ENCODE data around the gene FTCD.
"Not testable (repeated sequence)": the region's sequence is repeated elsewhere in the genome, so short reads cannot be mapped to it uniquely, and the experiment has no call there.

The FTCD gene

DNA sequence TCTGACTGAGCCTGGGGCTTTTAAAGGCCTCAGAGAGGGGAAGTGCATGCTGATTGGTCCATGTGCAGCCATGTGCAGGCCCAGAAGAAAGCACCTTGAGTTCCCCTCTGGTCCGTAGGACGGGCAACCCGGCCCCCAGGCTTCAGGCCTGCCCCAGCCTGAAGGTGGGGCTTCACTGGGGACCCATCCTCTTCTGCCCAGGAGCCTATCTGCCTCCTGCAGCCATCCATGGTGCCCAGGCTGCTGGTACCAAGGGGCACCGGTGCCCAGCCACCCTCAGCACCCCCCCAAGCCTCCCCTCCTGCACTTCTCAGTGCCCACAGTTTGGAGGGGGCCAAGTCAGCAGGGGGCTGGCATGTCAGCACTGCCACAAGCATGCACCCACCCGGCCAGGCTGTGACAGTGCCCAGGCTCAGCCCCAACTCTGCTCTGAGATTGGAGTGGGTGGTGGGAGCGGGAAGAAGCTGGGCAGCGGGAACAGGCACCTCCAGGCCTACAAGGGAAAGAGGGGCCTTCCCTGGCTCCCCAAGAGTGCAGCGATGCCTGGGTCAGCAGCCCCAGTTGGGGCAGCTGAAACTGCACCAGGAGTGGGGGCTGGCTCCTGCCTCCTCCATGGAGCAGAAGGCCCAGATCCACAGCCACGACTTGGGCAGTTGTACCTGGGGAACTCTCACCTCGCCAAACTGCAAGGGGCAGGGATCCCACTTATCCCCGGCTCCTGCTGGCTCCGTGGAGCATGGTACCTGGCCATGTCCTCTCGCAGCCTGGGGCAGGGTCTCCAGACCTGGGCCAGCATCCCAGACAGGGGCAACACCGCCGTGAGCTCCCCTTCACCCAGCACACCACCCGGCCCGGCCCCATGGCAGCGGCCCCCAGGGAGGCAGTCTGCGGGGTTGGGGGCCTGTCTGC, 45.8 kb downstream of the FTCD start:
- FAIRE-seq: no peak

DNA sequence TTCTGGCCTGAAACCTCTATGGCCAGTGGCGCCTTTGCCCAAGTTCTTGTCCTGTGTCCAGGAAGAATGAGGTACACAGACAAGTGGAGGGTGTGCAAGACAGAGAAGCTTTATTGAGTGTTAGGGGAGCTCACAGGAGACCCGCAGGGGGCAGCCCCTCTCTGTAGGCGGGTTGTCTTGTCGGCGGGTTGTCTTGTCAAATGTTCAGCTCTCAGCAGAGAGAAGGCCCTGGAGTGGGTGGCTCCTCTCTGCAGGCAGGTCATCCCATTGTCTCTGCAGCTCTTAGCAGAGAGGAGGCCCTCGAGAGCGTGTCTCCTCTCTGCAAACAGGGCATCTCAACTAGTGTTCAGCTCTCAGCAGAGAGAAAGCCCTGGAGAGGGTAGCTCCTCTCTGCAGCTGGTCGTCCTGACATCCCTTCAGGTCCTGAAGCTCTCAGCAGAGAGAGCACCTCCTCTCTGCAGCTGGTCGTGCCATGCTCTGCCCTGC, 46.5 kb downstream of the FTCD start:
- no peak for FAIRE-seq

DNA sequence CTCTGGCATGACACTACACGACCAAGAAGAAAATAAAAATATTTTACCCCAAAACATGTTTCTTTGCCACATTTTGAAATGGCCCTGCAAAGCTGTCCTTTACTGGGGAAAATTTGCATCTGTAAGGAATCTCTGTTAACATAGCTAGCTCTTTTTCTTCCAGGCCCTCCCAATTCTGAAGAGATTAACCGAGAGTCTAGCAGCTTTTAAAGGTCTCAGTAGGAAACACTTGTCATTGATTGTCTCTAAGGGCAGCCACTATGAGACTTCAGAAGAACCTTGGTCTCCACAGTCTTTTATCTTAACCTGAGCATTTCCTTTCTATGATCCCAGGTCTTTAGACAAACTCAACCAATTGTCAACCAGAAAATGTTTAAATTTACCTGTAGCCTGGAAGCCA, 48.0 kb downstream of the FTCD start:
- not testable (repeated sequence) for FAIRE-seq

DNA sequence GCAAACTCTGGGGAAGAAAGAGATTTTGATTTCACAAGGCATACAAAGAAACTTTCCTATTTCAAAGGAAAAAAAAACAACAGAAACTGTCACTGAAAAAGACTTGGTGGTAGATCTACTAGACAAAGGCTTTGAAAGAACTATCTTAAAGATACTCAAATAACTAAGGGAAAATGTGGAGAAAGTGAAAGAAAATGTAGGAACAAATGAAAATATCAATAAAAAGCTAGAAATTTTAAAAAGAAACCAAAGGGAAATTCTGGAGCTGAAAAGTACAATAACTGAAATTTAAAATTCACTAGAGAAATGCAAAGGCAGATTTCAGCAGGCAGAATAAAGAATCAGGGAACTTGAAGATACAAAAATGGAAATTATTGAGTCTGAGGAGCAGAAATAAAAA, 51.3 kb downstream of the FTCD start:
- no peak for FAIRE-seq

DNA sequence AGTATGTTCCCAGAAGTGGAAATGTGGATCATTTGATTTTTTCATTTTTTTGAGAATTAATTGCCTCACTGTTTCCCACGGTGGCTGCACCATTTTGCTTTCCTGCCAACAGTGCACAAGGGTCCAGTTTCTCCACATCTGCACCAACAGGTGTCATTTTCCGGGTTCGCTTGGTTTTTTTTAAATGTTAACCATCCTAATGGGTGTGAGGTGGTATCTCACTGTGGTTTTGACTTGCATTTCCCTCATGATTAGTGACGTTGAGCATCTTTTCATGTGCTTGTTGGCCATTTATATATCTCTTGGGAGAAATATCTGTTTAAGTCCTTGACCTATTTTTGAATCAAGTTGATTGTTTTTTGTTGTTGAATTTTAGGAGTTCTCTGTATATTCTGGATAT, 54.5 kb downstream of the FTCD start:
- FAIRE-seq: no peak

DNA sequence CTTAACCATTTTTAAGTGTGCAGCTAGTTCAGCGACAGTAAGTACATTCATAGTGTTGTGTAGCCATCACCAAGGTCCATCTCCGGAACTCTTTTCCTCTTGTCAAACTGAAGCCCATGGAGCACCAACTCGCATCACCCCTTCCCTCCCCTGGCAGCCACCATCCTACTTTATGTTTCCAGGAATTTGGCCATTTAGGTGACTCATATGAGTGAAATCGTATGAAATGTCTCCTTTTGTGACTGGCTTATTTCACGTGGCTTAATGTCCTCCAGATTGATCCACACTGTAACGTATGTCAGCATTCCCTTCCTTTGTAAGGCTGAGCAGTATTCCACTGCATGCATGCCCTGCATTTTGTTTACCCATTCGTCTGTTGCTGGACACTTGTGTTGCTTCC, 55.0 kb downstream of the FTCD start:
- no peak for FAIRE-seq

DNA sequence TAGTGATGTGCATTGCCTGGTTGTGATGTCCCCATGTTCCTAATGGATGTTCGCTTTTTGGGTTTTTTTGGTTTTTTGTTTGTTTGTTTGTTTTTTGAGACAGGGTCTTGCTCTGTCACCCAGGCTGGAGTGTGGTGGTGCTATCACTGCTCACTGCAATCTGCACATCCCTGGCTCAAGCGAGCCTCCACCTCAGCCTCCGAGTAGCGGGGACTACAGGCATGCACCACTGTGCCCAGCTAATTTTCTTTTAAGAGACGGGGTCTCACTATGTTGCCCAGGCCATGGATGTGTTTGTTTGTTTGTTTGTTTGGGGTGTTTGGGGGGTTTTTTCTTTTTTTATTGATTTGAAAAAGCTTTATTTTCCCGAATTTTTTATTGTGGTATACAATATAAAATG, 55.4 kb downstream of the FTCD start:
- no peak for FAIRE-seq

DNA sequence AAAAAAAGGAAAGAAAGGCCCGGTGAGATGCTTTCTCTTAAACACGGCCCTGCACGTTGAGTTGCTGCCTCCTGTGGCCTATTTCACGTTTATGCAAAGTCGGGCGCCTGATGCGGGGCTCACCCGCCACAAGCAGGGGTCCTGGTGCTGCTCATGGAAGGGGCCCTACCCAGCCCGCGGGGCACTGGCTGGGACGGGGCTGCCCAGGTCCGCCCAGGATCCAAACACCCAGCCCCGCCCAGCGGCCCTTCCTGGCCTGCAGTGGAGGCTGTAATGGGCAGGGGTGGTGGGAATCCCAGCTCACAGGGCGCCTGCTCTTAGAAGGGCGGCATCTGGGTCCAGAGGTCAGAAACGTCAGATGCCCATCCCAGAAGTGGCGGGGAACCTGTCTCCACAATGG, 55.9 kb downstream of the FTCD start:
- FAIRE-seq: no peak

DNA sequence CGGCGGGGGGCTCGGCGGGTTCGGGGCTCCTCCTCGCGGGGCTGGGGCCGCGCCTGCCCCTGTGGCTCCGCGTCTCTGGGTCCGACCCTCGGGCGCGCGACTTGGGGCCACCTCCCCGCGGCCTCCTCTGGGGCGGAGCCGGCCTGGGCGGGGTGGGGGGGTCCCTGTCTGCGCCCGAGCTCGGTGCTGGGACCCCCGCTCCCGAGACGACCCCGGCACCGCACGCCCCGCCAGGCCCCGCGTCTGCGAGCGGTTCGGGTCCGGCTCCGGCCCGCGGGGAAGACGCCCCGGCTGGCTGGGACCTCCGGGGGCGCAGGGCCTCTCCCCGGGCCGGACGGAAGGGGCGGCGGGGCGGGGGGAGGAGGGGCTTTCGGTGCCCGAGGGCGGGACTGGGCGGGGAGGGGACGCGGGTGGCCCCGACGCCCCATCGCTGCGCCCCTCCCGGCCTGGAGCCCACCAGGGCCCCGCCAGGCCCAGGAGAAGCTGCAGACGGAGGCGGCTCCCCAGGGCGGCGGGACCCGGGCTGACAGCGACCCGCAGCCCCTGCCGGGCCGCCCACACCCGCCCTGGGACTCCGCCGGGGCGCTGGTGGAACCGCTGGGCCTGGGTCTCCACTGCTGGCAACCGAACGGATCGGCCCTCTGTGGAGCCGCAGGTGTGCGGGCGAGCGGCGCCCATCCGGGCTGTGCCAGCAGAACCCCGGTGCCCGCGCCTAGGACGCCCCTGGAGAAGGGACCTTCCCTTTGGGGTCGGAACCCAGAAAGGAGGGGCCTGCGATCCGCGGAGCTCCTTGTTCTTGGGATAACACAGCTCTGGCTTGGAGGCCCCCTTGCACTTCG, 56.9 kb downstream of the FTCD start:
- FAIRE-seq: no peak

DNA sequence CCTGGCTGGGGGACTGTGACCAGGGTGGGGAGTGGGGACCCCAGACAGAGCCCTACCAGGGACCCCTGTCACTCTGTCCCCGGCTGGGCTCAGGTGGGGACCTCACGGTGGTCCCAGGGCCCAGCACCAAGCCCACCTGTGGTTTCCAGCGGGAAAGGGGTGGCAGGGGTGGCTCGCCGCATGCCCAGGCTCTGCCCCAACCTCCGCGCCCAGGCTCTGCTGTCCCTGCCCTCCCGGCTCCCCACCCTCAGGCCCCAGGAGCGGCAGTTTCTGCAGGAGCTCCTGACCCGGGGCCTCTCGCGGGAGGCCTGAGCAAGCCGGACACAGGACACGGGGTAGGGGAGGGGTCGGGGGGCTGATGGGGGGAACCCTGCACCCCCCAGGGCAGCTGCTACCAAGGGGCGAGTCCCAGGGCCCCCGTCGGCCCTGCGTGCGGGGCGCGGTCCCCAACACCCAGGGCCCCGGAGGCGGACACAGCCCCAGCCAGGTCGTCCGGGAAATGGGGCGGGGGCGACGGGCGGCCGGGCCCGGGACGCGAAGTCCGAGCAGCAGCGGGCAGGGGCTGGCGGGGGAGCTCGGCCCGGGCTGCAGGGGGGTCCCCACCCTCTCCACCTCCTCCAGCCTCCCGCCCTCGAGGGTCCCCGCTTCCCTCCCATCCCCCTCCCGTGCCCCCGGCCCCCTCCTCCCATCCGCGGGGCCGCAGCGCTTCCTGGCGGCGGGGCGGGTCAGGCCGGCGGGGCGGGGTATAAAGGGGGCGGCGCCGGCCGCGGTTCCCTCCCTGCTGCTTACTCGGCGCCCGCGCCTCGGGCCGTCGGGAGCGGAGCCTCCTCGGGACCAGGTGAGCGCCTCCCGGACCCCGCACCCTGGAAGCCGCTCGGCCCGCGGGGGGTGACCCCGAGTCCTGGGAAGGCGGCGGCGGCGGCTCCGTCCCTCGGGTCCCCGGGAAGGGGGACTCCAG, 57.8 kb downstream of the FTCD start, which contains the start of gene COL6A2:
Gene COL6A2 (plus strand): TSS at position 777 of the 958 bp plus-strand sequence.
- no peak for FAIRE-seq

DNA sequence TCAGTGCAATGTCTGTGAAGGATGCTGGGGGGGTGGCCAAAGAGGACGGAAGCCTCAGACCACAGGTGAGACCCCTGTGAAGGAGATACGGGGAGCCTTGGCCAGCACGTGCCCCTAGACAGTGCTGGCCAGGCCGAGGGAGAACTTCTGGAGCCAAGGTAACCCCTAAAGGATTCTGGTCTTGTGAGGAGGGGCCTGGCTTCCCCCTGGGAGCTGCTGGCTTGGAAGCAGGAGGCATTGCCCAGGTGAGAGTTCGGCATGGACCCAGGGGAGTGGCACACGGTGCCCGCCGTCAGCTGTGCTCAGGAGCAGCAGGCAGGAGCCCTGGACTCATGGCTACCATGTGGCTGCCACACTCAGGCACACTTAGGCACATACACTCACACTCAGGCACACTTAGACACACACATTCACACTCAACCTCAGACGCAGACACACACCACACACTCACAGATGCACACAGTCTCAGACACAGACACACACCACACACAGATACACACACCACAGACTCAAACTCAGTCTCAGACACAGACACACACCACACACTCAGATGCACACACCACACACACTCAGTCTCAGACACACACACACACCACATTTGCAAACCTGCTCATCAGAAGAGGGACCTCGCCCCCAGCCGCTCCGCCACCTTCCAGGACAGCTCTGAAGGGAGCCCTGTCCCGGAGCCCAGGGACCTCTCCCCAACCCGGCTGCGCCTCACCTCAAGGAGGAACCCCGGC, 58.6 kb downstream of the FTCD start:
- no peak for FAIRE-seq

DNA sequence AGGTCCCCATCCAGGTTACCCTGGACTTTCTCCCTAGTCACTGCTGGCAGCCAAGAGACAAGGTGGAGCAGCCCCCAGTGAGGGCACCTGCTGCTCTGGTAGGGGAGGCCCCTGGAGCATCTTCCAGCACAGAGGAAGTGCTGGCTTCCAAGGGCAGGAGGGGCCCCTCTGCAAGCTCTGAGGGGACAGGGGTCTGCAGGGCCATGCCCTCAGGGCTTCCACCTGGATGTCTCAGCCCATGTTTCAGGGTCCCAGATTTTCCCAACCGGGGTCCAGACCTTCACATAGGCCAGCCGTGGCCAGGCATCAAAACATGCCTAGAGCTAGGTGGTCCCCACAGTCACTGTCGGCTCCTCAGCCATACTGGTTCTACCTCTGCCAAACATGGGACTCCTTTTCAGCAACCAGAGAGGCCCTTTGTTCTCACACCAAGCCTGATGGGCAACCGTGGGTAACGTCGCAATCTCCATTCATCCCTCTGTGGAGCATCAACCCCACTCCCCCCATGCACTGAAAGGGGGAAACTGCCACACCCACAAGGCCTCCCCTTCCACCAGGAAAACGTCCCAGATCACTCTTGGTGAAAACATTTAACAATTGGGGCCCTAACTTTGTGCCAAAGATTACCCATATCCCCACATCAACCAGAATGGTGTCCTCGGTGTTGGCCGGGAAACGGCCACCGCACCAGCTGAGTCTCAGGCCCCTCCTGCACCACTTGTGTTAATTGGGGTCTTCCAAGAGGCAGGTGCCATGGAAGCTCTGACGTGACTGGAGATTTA, 59.4 kb downstream of the FTCD start:
- FAIRE-seq: no peak

DNA sequence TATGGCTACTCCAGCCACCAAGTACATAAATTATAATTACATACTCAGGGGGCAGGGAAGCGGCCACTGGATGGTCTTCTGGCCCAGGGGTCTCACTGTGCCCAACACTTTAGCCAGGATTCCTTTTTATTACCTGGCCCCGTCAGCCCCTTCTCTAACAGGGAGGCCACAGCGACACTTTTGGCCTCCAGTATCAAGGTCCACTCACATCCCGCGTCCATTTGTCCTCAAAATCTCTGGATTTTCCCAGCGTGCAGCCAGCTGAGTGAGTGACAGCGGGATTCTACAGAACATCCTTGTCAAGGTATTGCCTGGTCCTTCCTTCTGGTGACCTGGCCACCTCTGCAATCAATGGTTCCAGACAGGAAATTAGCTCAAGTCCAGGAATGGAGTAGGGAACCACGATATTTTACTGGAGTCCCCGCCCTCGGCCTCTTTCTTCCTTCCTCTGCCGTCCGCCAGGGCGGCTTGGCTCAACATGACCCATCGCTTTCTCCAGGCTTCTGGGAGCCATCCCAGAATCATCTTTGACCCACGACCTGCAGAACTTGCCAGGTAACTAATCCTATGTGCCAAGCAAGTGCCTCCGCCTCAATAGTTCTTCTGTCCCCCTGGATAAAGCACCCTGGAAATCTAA, 60.2 kb downstream of the FTCD start:
- FAIRE-seq: no peak

DNA sequence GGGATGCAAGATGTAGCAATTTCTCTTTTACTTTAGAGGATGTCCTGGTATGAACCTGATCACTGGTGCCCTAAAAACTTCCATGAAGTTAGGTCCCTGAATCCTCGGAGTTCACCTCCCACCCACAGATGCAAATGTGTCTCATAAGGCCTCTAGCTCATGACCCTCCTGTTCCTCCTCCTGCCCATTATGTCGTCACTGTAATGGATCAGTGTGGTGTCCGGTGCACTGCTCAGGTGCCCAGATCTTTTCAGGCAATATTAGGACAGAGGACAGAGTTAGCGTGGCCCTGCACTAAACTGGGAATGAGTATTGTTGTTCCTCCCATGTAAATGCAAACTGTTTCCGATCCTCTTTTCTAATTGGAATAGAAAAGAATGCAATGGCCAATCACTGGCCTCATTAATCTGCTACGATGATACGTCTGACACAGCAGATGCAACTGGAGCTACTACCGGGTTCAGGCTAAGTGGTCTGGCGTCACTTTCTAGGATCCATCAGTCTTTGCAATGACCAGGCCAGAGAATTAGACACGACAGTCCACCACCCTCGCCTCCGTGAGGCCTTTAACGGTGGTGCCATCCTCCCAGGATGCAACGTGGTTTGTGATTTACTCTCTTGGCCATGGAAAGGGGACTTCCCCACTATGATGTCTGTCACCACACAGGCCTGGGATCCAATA, 60.8 kb downstream of the FTCD start:
- FAIRE-seq: no peak

DNA sequence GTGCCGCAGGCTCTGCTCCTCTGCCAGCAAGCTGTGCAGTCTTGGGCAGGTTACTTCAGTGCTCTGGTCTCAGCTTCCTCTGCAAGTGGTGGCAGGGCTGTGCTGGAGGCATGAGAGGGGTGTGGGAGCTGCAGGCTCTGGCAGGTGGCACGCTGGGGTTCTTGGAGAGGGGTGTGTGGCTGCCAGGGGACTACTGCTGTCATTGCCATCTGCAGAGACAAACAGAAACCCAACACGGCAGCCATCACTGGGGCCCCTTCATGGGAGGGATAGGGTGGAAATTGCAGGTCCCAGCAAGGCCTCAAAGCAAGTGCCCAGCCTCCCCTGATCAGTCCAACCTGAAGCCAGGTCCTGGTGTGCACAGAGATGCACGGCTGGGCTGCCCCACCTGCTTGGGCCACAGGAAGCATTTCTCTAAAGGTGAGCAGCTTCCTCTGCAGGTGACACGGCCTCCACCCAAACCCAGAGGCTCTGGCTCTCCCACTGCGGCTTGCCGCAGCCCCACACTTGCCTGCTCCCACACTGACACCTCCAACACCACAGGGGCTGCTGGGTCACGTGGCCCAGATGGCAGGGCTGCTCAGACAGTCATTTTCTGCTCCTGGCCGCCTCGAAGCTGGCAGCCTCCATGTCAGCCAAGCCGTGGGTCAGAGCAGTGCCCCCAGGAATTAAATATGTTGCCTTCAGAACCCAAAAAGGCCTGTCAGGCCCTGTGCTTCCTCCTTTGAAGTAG, 61.5 kb downstream of the FTCD start:
- FAIRE-seq: no peak

DNA sequence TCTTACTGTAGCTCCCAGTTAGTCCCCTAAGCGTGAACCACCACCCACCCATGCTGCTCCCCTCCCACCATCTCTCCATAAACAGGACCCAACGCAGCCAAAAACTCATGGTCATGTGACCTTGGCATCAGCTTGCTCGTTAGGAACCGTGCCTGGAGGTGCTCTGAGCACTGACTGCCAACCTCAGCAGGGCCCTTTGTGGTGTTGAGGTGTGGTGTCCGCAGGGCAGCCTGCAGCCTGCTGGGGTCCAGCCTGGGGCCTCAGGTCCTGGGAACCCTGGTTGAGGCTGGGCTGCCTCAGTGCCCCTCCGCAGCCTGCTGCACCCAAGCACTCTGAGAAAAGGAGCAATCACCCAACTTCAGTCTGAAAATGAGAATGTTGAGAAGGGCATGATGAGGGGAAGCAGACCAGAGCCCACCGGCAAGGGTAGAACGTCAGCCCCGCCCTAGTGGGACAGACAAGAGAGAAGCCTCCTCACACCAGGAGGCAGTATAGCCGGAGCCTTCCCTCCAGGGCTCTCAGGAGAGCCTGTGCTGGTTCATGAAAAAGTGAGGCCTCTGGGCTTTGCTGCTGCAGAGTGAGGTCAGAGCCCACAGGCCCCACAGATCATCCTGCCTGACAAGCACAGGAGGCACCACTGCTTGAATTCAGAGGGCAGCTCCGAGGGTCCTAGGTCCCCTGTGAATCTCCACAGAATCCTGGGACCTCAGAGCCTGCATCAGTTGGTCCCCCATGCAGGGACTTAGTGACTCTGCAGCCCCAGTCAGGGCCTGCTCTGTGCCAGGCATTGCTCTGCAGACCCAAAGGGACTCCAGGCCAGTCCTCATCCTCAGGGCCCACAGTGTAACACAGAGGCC, 62.3 kb downstream of the FTCD start:
- FAIRE-seq: no peak

DNA sequence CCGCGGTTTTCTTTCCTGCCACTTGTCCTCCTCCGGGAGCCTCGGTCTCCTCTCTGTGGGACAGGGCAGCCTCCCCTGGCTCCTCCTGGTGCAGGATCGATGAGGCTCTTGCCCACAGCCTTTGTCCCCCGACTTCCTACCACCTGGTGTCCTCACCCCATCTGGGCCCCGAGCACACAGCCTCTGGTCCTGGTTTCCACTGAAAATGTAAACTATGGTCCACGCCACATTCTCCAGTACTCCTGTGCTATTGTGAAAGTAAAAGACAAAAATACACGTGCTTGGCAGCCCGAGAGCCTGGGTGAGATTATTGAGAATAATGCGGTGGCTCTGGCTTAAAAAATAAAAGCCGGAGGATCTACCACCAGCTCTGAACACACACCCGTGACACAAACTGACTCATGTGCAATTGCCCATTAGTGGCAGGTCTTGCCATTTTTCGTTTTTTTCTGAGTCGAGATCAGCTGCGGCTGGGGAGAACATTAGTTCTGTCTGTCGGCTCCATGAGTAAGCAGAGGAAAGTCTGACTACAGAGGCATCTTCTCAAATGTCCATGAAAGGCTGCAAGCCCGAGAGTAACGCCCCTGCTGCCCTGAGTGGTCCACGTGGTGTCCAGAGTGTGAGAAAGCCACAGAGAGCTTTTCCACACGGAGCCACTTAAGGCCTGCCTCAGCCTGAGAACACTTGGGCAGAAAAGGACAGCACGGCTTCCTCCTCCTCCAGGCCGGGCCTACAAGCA, 63.2 kb downstream of the FTCD start:
- no peak for FAIRE-seq
